GM23338 (cell line): ENCODE data around the gene SLC19A1. TPM values are rescaled to one million over a fixed set of nuclear protein-coding genes. Genes with fewer than 3 reads are reported as not detected.

Experiments used
- ATAC-seq: fragments of 200-7000 bp; cut with Tn5 transposase; 3 replicates; pipeline ENCODE4 v1.9.1; 2020
- DNase-seq: peaks from one replicate; pipeline ENCODE4 v3.0.0-alpha.2; 2015; ENCODE audit warnings: low spot score
- H2AFZ ChIP-seq: fragments of 200-600 bp; sonication (generic); 2 replicates; pipeline ENCODE4 v1.8.0; 2016; ENCODE audit warnings: antibody characterized with exemption, mild to moderate bottlenecking, moderate library complexity
- H3F3A ChIP-seq: fragments of 200-600 bp; sonication (generic); replicated peaks from 2 replicates; pipeline ENCODE4 v1.8.0; 2017; ENCODE audit warnings: antibody characterized with exemption, mixed run types, low read depth
- H3K27ac ChIP-seq: fragments of 200-600 bp; sonication (generic); 2 replicates; pipeline ENCODE4 v1.6.1; 2016; ENCODE audit warnings: low read depth
- H3K27me3 ChIP-seq: fragments of 200-600 bp; sonication (generic); 2 replicates; pipeline ENCODE4 v1.8.0; 2016; ENCODE audit warnings: mild to moderate bottlenecking, mixed run types, moderate library complexity; ENCODE audit not compliant: insufficient read depth
- H3K36me3 ChIP-seq: fragments of 200-600 bp; sonication (generic); 2 replicates; pipeline ENCODE4 v1.8.0; 2016; ENCODE audit warnings: mild to moderate bottlenecking; ENCODE audit not compliant: insufficient read depth
- H3K4me1 ChIP-seq: fragments of 200-600 bp; sonication (generic); 2 replicates; pipeline ENCODE4 v1.8.0; 2016; ENCODE audit warnings: mild to moderate bottlenecking, moderate library complexity; ENCODE audit not compliant: insufficient read depth
- H3K4me2 ChIP-seq: fragments of 200-600 bp; sonication (generic); 2 replicates; pipeline ENCODE4 v1.7.1; 2017; ENCODE audit warnings: mixed run types
- H3K4me3 ChIP-seq: fragments of 200-600 bp; sonication (generic); 2 replicates; pipeline ENCODE4 v1.6.1; 2016; ENCODE audit warnings: mixed run types
- H3K79me2 ChIP-seq: fragments of 200-600 bp; sonication (generic); replicated peaks from 2 replicates; pipeline ENCODE4 v1.8.0; 2017; ENCODE audit warnings: mild to moderate bottlenecking; ENCODE audit not compliant: insufficient read depth
- H3K9me2 ChIP-seq: fragments of 200-600 bp; sonication (generic); 2 replicates; pipeline ENCODE4 v1.8.0; 2017; ENCODE audit not compliant: insufficient read depth
- H4K20me1 ChIP-seq: fragments of 200-600 bp; sonication (generic); replicated peaks from 2 replicates; pipeline ENCODE4 v1.8.0; 2017; ENCODE audit warnings: mild to moderate bottlenecking; ENCODE audit not compliant: insufficient read depth
- H3K27ac Mint-ChIP-seq: 2 replicates; pipeline ENCODE4 v1.8.0; 2020; ENCODE audit warnings: inconsistent platforms, mild to moderate bottlenecking, moderate library complexity, mixed read lengths
- H3K27me3 Mint-ChIP-seq: 3 replicates; pipeline ENCODE4 v1.8.0; 2022; ENCODE audit warnings: low read depth, mild to moderate bottlenecking, moderate library complexity, mixed read lengths, inconsistent platforms; ENCODE audit not compliant: insufficient read depth, poor library complexity
- H3K36me3 Mint-ChIP-seq: 3 replicates; pipeline ENCODE4 v1.8.0; 2021; ENCODE audit warnings: low read depth, mild to moderate bottlenecking, inconsistent platforms, moderate library complexity, mixed read lengths
- H3K4me1 Mint-ChIP-seq: 3 replicates; pipeline ENCODE4 v1.8.0; 2020; ENCODE audit warnings: mild to moderate bottlenecking, inconsistent platforms, mixed read lengths
- H3K4me3 Mint-ChIP-seq: 3 replicates; pipeline ENCODE4 v1.8.0; 2021; ENCODE audit warnings: moderate library complexity, mild to moderate bottlenecking, inconsistent platforms, mixed read lengths
- H3K9me3 Mint-ChIP-seq: 3 replicates; pipeline ENCODE4 v1.8.0; 2020; ENCODE audit warnings: moderate library complexity, mild to moderate bottlenecking, inconsistent platforms, mixed read lengths
- CREB1 ChIP-seq: fragments of 250-450 bp; sonication (Bioruptor Pico); IDR thresholded peaks from 2 replicates; pipeline ENCODE4 v1.5.0; 2020; ENCODE audit warnings: low read depth, mild to moderate bottlenecking, moderate library complexity
- CTCF ChIP-seq, 2 experiments: fragments of 200-600 bp in 1 of 2; sonication (generic) in 1 of 2; conservative IDR thresholded peaks; 2 replicates each; pipeline versions ENCODE4 v1.5.1 to v1.6.1; 2016 to 2017; ENCODE audit warnings: antibody characterized with exemption in 2 of 2, low read depth in 2 of 2, mild to moderate bottlenecking in 2 of 2, moderate library complexity in 1 of 2
- EZH2 ChIP-seq: fragments of 200-600 bp; sonication (generic); IDR thresholded peaks from one replicate; pipeline ENCODE4 v1.8.0; 2017; ENCODE audit warnings: antibody characterized with exemption, mild to moderate bottlenecking, low read depth; ENCODE audit not compliant: unreplicated experiment
- EZH2phosphoT487 ChIP-seq: fragments of 200-600 bp; sonication (generic); IDR thresholded peaks from one replicate; pipeline ENCODE4 v1.8.1; 2018; ENCODE audit warnings: antibody characterized with exemption; ENCODE audit not compliant: unreplicated experiment
- JUNB ChIP-seq: IDR thresholded peaks from one replicate; pipeline ENCODE4 v1.6.1; 2016; ENCODE audit warnings: antibody characterized with exemption; ENCODE audit not compliant: unreplicated experiment
- NANOG ChIP-seq: IDR thresholded peaks from 2 replicates; pipeline ENCODE4 v1.6.1; 2016; ENCODE audit warnings: antibody characterized with exemption, borderline replicate concordance
- POLR2AphosphoS5 ChIP-seq: IDR thresholded peaks from 2 replicates; pipeline ENCODE4 v1.6.1; 2016; ENCODE audit warnings: antibody characterized with exemption, low read depth
- REST ChIP-seq: IDR thresholded peaks from one replicate; pipeline ENCODE4 v1.6.1; 2018; ENCODE audit warnings: antibody characterized with exemption; ENCODE audit not compliant: unreplicated experiment
- STAT1 ChIP-seq: IDR thresholded peaks from one replicate; pipeline ENCODE4 v1.6.1; 2016; ENCODE audit warnings: antibody characterized with exemption; ENCODE audit not compliant: unreplicated experiment
- ZNF114 ChIP-seq: fragments of 250-450 bp; sonication (Bioruptor Pico); IDR thresholded peaks from 2 replicates; pipeline ENCODE4 v1.5.0; 2020; ENCODE audit warnings: mild to moderate bottlenecking, moderate library complexity
- ZNF331 ChIP-seq: fragments of 250-450 bp; sonication (Bioruptor Pico); IDR thresholded peaks from 2 replicates; pipeline ENCODE4 v1.5.0; 2020; ENCODE audit warnings: low read depth, mild to moderate bottlenecking, moderate library complexity
- ZNF462 ChIP-seq: fragments of 250-450 bp; sonication (Bioruptor Pico); IDR thresholded peaks from 2 replicates; pipeline ENCODE4 v1.5.0; 2020; ENCODE audit warnings: mild to moderate bottlenecking, moderate library complexity
- polyA plus RNA-seq: library from polyadenylated mRNA; unstranded; fragments of >200 nt; fragmentation: Nextera tagmentation; extraction: Ambion mirVana; gene quantifications from 2 replicates; pipeline ENCODE4 v1.2.1, GENCODE V29; 2016
- total RNA-seq: library from RNA; depleted of rRNA; stranded (reverse); fragments of >200 nt; shearing (Covaris generic); gene quantifications from 2 replicates; pipeline ENCODE4 v1.2.3, GENCODE V29; 2014
- TF ChIP-seq, protein P1 (sequence below): IDR thresholded peaks from 2 replicates; pipeline ENCODE4 v1.6.1; 2016; ENCODE audit warnings: antibody characterized with exemption

The SLC19A1 gene
- total and polyA plus RNA-seq, 2 experiments from 2014 or later: 31.2 to 33.0 TPM

DNA sequence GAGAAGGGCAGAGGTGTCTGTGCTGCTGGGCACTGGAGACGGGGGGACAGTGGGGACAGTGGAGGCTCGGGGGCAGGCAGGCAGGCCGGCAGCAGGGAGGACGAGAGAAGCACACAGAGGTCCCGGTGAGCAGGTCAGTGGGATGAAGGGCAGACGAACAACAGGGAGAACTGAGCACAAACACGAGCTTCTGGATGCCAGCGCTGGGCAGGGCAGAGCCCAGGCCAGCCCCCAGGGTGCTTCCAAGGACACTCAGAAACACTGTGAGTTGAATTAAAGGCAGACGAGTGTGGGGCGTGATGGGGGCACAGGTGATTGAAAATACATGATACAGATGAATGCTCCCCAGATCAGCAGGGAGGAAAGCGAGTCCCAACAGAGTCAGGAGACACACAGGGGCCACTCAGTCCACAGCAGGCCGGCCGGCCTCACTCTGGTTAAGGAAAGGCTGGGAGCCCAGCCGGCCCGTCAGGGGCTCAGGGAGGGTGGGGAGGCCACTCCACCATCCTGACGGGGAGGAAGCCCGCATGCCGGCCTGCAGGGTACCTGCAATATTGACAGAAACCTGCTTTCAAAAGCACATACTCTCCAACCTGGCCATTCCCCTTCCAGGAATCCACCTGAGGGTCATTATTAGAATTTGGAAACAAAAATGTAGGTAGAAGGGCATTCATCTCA, 14.1 kb downstream of the SLC19A1 start:
- H3K36me3 ChIP-seq: no peaks in the 10 kb centered on the region
- Mint-ChIP-seq H3K27ac (peak overlapping the region; percentile 72; the same call in 1 of the 2 replicates), H3K4me3 (no peak overlapping the region), H3K9me3 (no peaks in the 10 kb centered on the region), H3K4me1 (0 out of 3 replicates have a peak, but pooled peaks cover 2% of the 10 kb centered on the region), H3K27me3 (peaks cover 15% of the 10 kb centered on the region), H3K36me3 (peaks cover 30% of the 10 kb centered on the region)
- no peak overlapping the region for H3K4me3 ChIP-seq
- H3K27me3 ChIP-seq: no peaks in the 10 kb centered on the region
- H2AFZ ChIP-seq: no peak overlapping the region
- H3K27ac ChIP-seq: no peak overlapping the region
- no peaks in the 10 kb centered on the region for H3K9me2 ChIP-seq
- ATAC-seq: no peak
- TF ChIP-seq CREB1: no peak
- TF ChIP-seq REST: no peak
- TF ChIP-seq EZH2: no peak
- TF ChIP-seq ZNF331 (CRISPR knock-in tag): no peak
- no peak for TF ChIP-seq EZH2phosphoT487
- TF ChIP-seq, protein P1, sequence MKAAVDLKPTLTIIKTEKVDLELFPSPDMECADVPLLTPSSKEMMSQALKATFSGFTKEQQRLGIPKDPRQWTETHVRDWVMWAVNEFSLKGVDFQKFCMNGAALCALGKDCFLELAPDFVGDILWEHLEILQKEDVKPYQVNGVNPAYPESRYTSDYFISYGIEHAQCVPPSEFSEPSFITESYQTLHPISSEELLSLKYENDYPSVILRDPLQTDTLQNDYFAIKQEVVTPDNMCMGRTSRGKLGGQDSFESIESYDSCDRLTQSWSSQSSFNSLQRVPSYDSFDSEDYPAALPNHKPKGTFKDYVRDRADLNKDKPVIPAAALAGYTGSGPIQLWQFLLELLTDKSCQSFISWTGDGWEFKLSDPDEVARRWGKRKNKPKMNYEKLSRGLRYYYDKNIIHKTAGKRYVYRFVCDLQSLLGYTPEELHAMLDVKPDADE: no peak
- no peak for TF ChIP-seq CTCF (conservative IDR thresholded peaks at IDR 0.05; ENCODE audit: low read depth in 2 of 2)
- TF ChIP-seq POLR2AphosphoS5: no peak
- no peak for TF ChIP-seq NANOG
- no peak for TF ChIP-seq ZNF114 (CRISPR knock-in tag)
- TF ChIP-seq JUNB: no peak
- no peak for TF ChIP-seq ZNF462 (CRISPR knock-in tag)
- TF ChIP-seq STAT1: no peak
- H3K79me2 ChIP-seq: no peaks in the 10 kb centered on the region
- H4K20me1 ChIP-seq: 0 out of 2 replicates have a peak, but pooled peaks cover 3% of the 10 kb centered on the region
- no peak overlapping the region for H3K4me2 ChIP-seq
- DNase-seq: no peak
- H3K4me1 ChIP-seq: no peaks in the 10 kb centered on the region
- 0 out of 2 replicates have a peak, but pooled peaks cover 2% of the 10 kb centered on the region for H3F3A ChIP-seq
